SK-N-SH treated with all-trans-retinoic acid at 6 μM for 48 hours (cell line): ENCODE measurements around the gene ANGPT4.

Experiments
- ATAC-seq: fragments of 200-7000 bp; cut with Tn5 transposase; 3 replicates; pipeline ENCODE4 v1.9.1; 2020; ENCODE audit warnings: mild to moderate bottlenecking, moderate library complexity
- ARNTL ChIP-seq: fragments of 450-650 bp; formaldehyde crosslinking; IDR thresholded peaks from 2 replicates; pipeline ENCODE4 v1.5.0; 2020; ENCODE audit warnings: low read depth, mild to moderate bottlenecking, moderate library complexity, borderline replicate concordance
- BACH2 ChIP-seq: fragments of 250-450 bp; sonication (Bioruptor Pico); IDR thresholded peaks from 2 replicates; pipeline ENCODE4 v1.9.0; 2021; ENCODE audit warnings: mild to moderate bottlenecking, borderline replicate concordance
- CREB5 ChIP-seq: fragments of 250-450 bp; sonication (Bioruptor Pico); IDR thresholded peaks from 2 replicates; pipeline ENCODE4 v1.5.1; 2020; ENCODE audit warnings: low read depth, mild to moderate bottlenecking, moderate library complexity
- CSDC2 ChIP-seq: fragments of 250-450 bp; sonication (Bioruptor Pico); IDR thresholded peaks from 2 replicates; pipeline ENCODE4 v1.5.0; 2020; ENCODE audit warnings: mild to moderate bottlenecking, moderate library complexity
- CSRNP3 ChIP-seq: fragments of 250-450 bp; sonication (Bioruptor Pico); IDR thresholded peaks from 2 replicates; pipeline ENCODE4 v1.5.1; 2021; ENCODE audit warnings: mild to moderate bottlenecking, moderate library complexity
- GLIS3 ChIP-seq: fragments of 250-450 bp; sonication (Bioruptor Pico); IDR thresholded peaks from 2 replicates; pipeline ENCODE4 v1.5.0; 2020; ENCODE audit warnings: mild to moderate bottlenecking, moderate library complexity
- ISL1 ChIP-seq: fragments of 250-450 bp; sonication (Bioruptor Pico); IDR thresholded peaks from 2 replicates; pipeline ENCODE4 v2.1.2; 2022; ENCODE audit warnings: mild to moderate bottlenecking, moderate library complexity
- OSR1 ChIP-seq: fragments of 250-450 bp; sonication (Bioruptor Pico); IDR thresholded peaks from 2 replicates; pipeline ENCODE4 v1.8.0; 2022; ENCODE audit warnings: moderate library complexity, mild to moderate bottlenecking, inconsistent platforms
- PATZ1 ChIP-seq: fragments of 250-450 bp; sonication (Bioruptor Pico); IDR thresholded peaks from 2 replicates; pipeline ENCODE4 v1.8.0; 2020; ENCODE audit warnings: mild to moderate bottlenecking, moderate library complexity, borderline replicate concordance
- POU6F1 ChIP-seq: fragments of 250-450 bp; sonication (Bioruptor Pico); IDR thresholded peaks from 2 replicates; pipeline ENCODE4 v1.8.0; 2021; ENCODE audit warnings: low read depth, mild to moderate bottlenecking, moderate library complexity, borderline replicate concordance
- PPARA ChIP-seq: fragments of 250-450 bp; sonication (Bioruptor Pico); IDR thresholded peaks from 2 replicates; pipeline ENCODE4 v1.5.0; 2020; ENCODE audit warnings: mild to moderate bottlenecking, borderline replicate concordance
- RARB ChIP-seq: fragments of 250-450 bp; sonication (Bioruptor Pico); IDR thresholded peaks from 2 replicates; pipeline ENCODE4 v1.8.0; 2021; ENCODE audit warnings: mild to moderate bottlenecking, moderate library complexity
- SNAI2 ChIP-seq: fragments of 250-450 bp; sonication (Bioruptor Pico); IDR thresholded peaks from 2 replicates; pipeline ENCODE4 v1.5.0; 2020; ENCODE audit warnings: mild to moderate bottlenecking, moderate library complexity
- TCF4 ChIP-seq: fragments of 250-450 bp; sonication (Bioruptor Pico); IDR thresholded peaks from 2 replicates; pipeline ENCODE4 v1.8.0; 2021; ENCODE audit warnings: mild to moderate bottlenecking, moderate library complexity, borderline replicate concordance
- TOX ChIP-seq: fragments of 250-450 bp; sonication (Bioruptor Pico); IDR thresholded peaks from 2 replicates; pipeline ENCODE4 v1.8.0; 2021; ENCODE audit warnings: mild to moderate bottlenecking, moderate library complexity, borderline replicate concordance
- TSHZ2 ChIP-seq: fragments of 250-450 bp; sonication (Bioruptor Pico); IDR thresholded peaks from 2 replicates; pipeline ENCODE4 v1.5.0; 2020; ENCODE audit warnings: mild to moderate bottlenecking, moderate library complexity
- ZC3H10 ChIP-seq: fragments of 250-450 bp; sonication (Bioruptor Pico); IDR thresholded peaks from 2 replicates; pipeline ENCODE4 v1.5.1; 2021; ENCODE audit warnings: mild to moderate bottlenecking, moderate library complexity
- ZFP3 ChIP-seq: fragments of 250-450 bp; sonication (Bioruptor Pico); IDR thresholded peaks from 2 replicates; pipeline ENCODE4 v1.5.0; 2020; ENCODE audit warnings: mild to moderate bottlenecking, moderate library complexity
- ZFP30 ChIP-seq: fragments of 450-650 bp; formaldehyde crosslinking; IDR thresholded peaks from 2 replicates; pipeline ENCODE4 v1.5.0; 2022; ENCODE audit warnings: mild to moderate bottlenecking, moderate library complexity
- ZNF565 ChIP-seq: fragments of 450-650 bp; formaldehyde crosslinking; conservative IDR thresholded peaks from 2 replicates; pipeline ENCODE4 v1.5.0; 2020; ENCODE audit warnings: low read depth, mild to moderate bottlenecking, moderate library complexity
- ZNF70 ChIP-seq: fragments of 450-650 bp; formaldehyde crosslinking; IDR thresholded peaks from 2 replicates; pipeline ENCODE4 v1.5.0; 2020; ENCODE audit warnings: mild to moderate bottlenecking, moderate library complexity

The ANGPT4 gene

GRCh38 chr20:870758-871157, 45.4 kb downstream of the ANGPT4 start:
- ATAC-seq: no peak
- TF ChIP-seq SNAI2 (CRISPR knock-in tag): no peak
- TF ChIP-seq TCF4 (CRISPR knock-in tag): no peak
- no peak for TF ChIP-seq POU6F1 (CRISPR knock-in tag)
- no peak for TF ChIP-seq ZNF70 (CRISPR knock-in tag)
- no peak for TF ChIP-seq ARNTL
- TF ChIP-seq TOX (CRISPR knock-in tag): no peak

GRCh38 chr20:869606-870005, 46.5 kb downstream of the ANGPT4 start:
- ATAC-seq: no peak
- TF ChIP-seq RARB (CRISPR knock-in tag) (no peak), ZNF565 (CRISPR knock-in tag) (no peak)
- TF ChIP-seq, all 23 proteins: peak for 0

GRCh38 chr20:868279-868678, 47.9 kb downstream of the ANGPT4 start:
- TF ChIP-seq OSR1 (CRISPR knock-in tag) (no peak), ZNF70 (CRISPR knock-in tag) (no peak), ZC3H10 (no peak), GLIS3 (CRISPR knock-in tag) (no peak)
- TF ChIP-seq, all 23 proteins: peak for 0
- no peak for ATAC-seq

- no peak for TF ChIP-seq ZFP3 (CRISPR knock-in tag)
- no peak for TF ChIP-seq GLIS3 (CRISPR knock-in tag)
- no peak for TF ChIP-seq POU6F1 (CRISPR knock-in tag)
- no peak for TF ChIP-seq ZNF70 (CRISPR knock-in tag)
- TF ChIP-seq RARB (CRISPR knock-in tag): no peak
- no peak for TF ChIP-seq PATZ1 (CRISPR knock-in tag)
- TF ChIP-seq TOX (CRISPR knock-in tag): no peak
- no peak for TF ChIP-seq SNAI2 (CRISPR knock-in tag)
- no peak for TF ChIP-seq PPARA (CRISPR knock-in tag)
- TF ChIP-seq CSDC2 (CRISPR knock-in tag): no peak
- no peak for TF ChIP-seq ZC3H10
- TF ChIP-seq CSRNP3 (CRISPR knock-in tag): no peak
- TF ChIP-seq ISL1: no peak
- no peak for TF ChIP-seq TCF4 (CRISPR knock-in tag)
- no peak for TF ChIP-seq BACH2 (CRISPR knock-in tag)
- no peak for TF ChIP-seq CREB5 (CRISPR knock-in tag)
- TF ChIP-seq OSR1 (CRISPR knock-in tag): no peak
- no peak for TF ChIP-seq ZFP30
- TF ChIP-seq TSHZ2: no peak
- no peak for ATAC-seq
Observed at GRCh38 chr20:865440-865839, 50.7 kb downstream of the ANGPT4 start.
